ENCODE results near the gene RNF126. TPM values are rescaled to one million over a fixed set of nuclear protein-coding genes. Genes with fewer than 3 reads are reported as not detected.

RNF126 gene
- total RNA-seq, 1 experiment from 2014 or later, result 93.3 TPM

- CTCF ChIA-PET, result no interaction called here
- DNase-seq (ENCODE audit: low spot score), result no peak
- BruUV-seq (replicated peaks), result no TSS peak
Observed at GRCh38 chr19:602391-603301, 60.4 kb downstream of the RNF126 start.

GRCh38 chr19:601790-602189 is 61.2 kb downstream of the RNF126 start:
- no peak for DNase-seq (ENCODE audit: low spot score)
- intact Hi-C loops (cut with micrococcal nuclease; ENCODE audit: unreplicated experiment), result no loop called here
- no peak overlapping the region for H3K27ac ChIP-seq (ENCODE audit: low read depth, low read length, poor library complexity, severe bottlenecking)
- POLR2A ChIA-PET (ENCODE audit: low non-redundant PET), result no interaction called here
- BruUV-seq (replicated peaks), result no TSS peak
- no peaks in the 10 kb centered on the region for H3K4me1 ChIP-seq (ENCODE audit: insufficient read depth, low read length, poor library complexity, severe bottlenecking)
- H3K36me3 ChIP-seq (ENCODE audit: insufficient read depth, low read length, poor library complexity, severe bottlenecking), result no peaks in the 10 kb centered on the region
- no peak for TF ChIP-seq EZH2 (IDR thresholded peaks at IDR 0.05; ENCODE audit: borderline replicate concordance, low read depth, low read length, poor library complexity, severe bottlenecking)
- no peak for TF ChIP-seq CTCF (conservative IDR thresholded peaks at IDR 0.05; ENCODE audit: low read depth, low read length)
- CTCF ChIA-PET, result no interaction called here
- no peaks in the 10 kb centered on the region for H3K9me3 ChIP-seq (ENCODE audit: low read depth, low read length, poor library complexity, severe bottlenecking)
- H3K4me3 ChIP-seq (ENCODE audit: low read depth, low read length, poor library complexity, severe bottlenecking), result no peak overlapping the region
- H3K27me3 ChIP-seq (replicated peaks; ENCODE audit: insufficient read depth, low read depth, low read length, poor library complexity), result no peaks in the 10 kb centered on the region

More at GRCh38 chr19:602391-603301, 60.4 kb downstream of the RNF126 start:
- Histone ChIP-seq H3K4me3 (ENCODE audit: low read depth, low read length, poor library complexity, severe bottlenecking) (no peak overlapping the region), H3K9me3 (ENCODE audit: low read depth, low read length, poor library complexity, severe bottlenecking) (no peaks in the 10 kb centered on the region), H3K4me1 (ENCODE audit: insufficient read depth, low read length, poor library complexity, severe bottlenecking) (no peaks in the 10 kb centered on the region), H3K36me3 (ENCODE audit: insufficient read depth, low read length, poor library complexity, severe bottlenecking) (no peaks in the 10 kb centered on the region), H3K27ac (ENCODE audit: low read depth, low read length, poor library complexity, severe bottlenecking) (no peak overlapping the region), H3K27me3 (replicated peaks; ENCODE audit: insufficient read depth, low read depth, low read length, poor library complexity) (no peaks in the 10 kb centered on the region)
- TF ChIP-seq EZH2 (IDR thresholded peaks at IDR 0.05; ENCODE audit: borderline replicate concordance, low read depth, low read length, poor library complexity, severe bottlenecking), result no peak
- TF ChIP-seq CTCF (conservative IDR thresholded peaks at IDR 0.05; ENCODE audit: low read depth, low read length), result no peak
- intact Hi-C loops (cut with micrococcal nuclease; ENCODE audit: unreplicated experiment), result no loop called here
- POLR2A ChIA-PET (ENCODE audit: low non-redundant PET), result no interaction called here

- H3K36me3 ChIP-seq (ENCODE audit: insufficient read depth, low read length, poor library complexity, severe bottlenecking), result no peaks in the 10 kb centered on the region
- TF ChIP-seq EZH2 (IDR thresholded peaks at IDR 0.05; ENCODE audit: borderline replicate concordance, low read depth, low read length, poor library complexity, severe bottlenecking) (no peak), CTCF (conservative IDR thresholded peaks at IDR 0.05; ENCODE audit: low read depth, low read length) (no peak)
- intact Hi-C loops (cut with micrococcal nuclease; ENCODE audit: unreplicated experiment), result no loop called here
- H3K27me3 ChIP-seq (replicated peaks; ENCODE audit: insufficient read depth, low read depth, low read length, poor library complexity), result no peaks in the 10 kb centered on the region
- ChIA-PET CTCF (no interaction called here), POLR2A (ENCODE audit: low non-redundant PET) (no interaction called here)
- H3K27ac ChIP-seq (ENCODE audit: low read depth, low read length, poor library complexity, severe bottlenecking), result no peak overlapping the region
- no peaks in the 10 kb centered on the region for H3K4me1 ChIP-seq (ENCODE audit: insufficient read depth, low read length, poor library complexity, severe bottlenecking)
- no peaks in the 10 kb centered on the region for H3K9me3 ChIP-seq (ENCODE audit: low read depth, low read length, poor library complexity, severe bottlenecking)
- DNase-seq (ENCODE audit: low spot score), result no peak
- no TSS peak for BruUV-seq (replicated peaks)
- H3K4me3 ChIP-seq (ENCODE audit: low read depth, low read length, poor library complexity, severe bottlenecking), result no peak overlapping the region
Observed at GRCh38 chr19:601310-601709, 61.7 kb downstream of the RNF126 start.

Other genes starting within 250 kb of the RNF126 start
- 1.1 and 2.0 TPM in 2 replicates for gene SHC2, start 202.2 kb downstream of the RNF126 start, total RNA-seq (2021)
- gene MADCAM1, start 166.7 kb downstream of the RNF126 start, total RNA-seq (2021), result 0.59 and 0.84 TPM in 2 replicates
- gene TPGS1, start 155.7 kb downstream of the RNF126 start, total RNA-seq (2021), result 20.7 and 22.2 TPM in 2 replicates
- gene CDC34, start 131.5 kb downstream of the RNF126 start, total RNA-seq (2021), result 109 and 113 TPM in 2 replicates
- 1.0 and 2.5 TPM in 2 replicates for gene GZMM, start 119.2 kb downstream of the RNF126 start, total RNA-seq (2021)
- 865 TPM in 2 replicates for gene BSG, start 90.6 kb downstream of the RNF126 start, total RNA-seq (2021)
- 13.1 and 15.7 TPM in 2 replicates for gene HCN2, start 73.3 kb downstream of the RNF126 start, total RNA-seq (2021)
- 100 and 107 TPM in 2 replicates for gene POLRMT, start 29.7 kb downstream of the RNF126 start, total RNA-seq (2021)
- gene FGF22, start 23.3 kb downstream of the RNF126 start, total RNA-seq (2021), result 0.19 and 0.57 TPM in 2 replicates
- gene FSTL3, start 13.2 kb upstream of the RNF126 start, total RNA-seq (2021), result 5.9 and 6.0 TPM in 2 replicates
- gene PRSS57, start 32.2 kb upstream of the RNF126 start, total RNA-seq (2021), result not detected in 2 replicates
- gene PALM, start 45.7 kb upstream of the RNF126 start, total RNA-seq (2021), result 21.2 and 40.3 TPM in 2 replicates
- 0.11 TPM in 1 of 2 replicates, not detected in the other for gene MISP, start 87.9 kb upstream of the RNF126 start, total RNA-seq (2021)
- 713 and 800 TPM in 2 replicates for gene PTBP1, start 134.2 kb upstream of the RNF126 start, total RNA-seq (2021)
- gene PLPPR3, start 158.7 kb upstream of the RNF126 start, total RNA-seq (2021), result 13.3 and 20.1 TPM in 2 replicates
- gene AZU1, start 164.6 kb upstream of the RNF126 start, total RNA-seq (2021), result not detected in 2 replicates
- not detected in 2 replicates for gene PRTN3, start 177.8 kb upstream of the RNF126 start, total RNA-seq (2021)
- not detected in 2 replicates for gene ELANE, start 189.1 kb upstream of the RNF126 start, total RNA-seq (2021)
- 1.1 and 1.4 TPM in 2 replicates for gene CFD, start 196.4 kb upstream of the RNF126 start, total RNA-seq (2021)
- 83.0 and 86.3 TPM in 2 replicates for gene MED16, start 230.0 kb upstream of the RNF126 start, total RNA-seq (2021)
- not detected in 2 replicates for gene RNU6-9, start 230.3 kb upstream of the RNF126 start, total RNA-seq (2021)

Data from A673 (cell line).